Measurements from ENCODE around the gene PCDHAC1. TPM values are rescaled to one million over a fixed set of nuclear protein-coding genes. Genes with fewer than 3 reads are reported as not detected.

PCDHAC1 gene
- total RNA-seq, 2 experiments from 2014 or later = not detected

DNA sequence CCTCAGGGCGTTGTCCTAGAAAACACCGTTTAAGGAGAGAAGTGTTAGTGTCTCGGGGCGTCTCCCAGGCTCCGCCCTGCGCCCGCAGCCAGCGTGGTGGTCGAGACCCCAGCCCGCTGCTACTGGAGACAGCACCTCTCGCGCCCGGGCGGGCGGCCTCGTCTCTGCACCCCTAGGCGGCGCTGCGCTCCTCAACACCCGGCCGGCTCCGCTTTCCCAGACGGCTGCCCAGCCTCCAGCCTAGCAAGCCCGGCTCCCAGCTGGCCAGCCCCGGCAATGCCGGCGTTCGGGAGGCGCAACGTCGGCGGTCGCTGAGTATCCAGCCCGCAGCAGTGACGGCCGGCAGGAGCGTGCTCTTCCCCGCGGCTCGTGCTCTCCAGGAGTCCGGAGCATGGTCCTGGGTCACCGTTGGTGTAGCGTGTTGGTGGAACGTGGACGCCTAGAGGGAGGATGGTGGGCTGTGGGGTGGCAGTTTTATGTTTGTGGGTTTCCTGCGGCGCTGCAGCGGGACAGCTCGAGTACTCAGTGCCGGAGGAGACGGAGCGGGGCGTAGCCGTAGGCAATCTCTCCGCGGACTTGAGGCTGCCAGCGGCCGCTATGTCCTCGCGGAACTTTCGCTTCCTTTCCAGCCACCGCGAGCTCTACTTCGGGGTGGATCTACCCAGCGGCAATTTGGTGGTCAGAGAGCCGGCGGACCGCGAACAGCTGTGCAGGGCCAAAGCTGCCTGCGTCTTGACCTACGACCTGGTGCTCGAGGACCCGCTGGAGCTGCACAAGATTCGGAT, 536 bp downstream of the PCDHAC1 start:
- Histone ChIP-seq H3K79me2 (ENCODE audit: insufficient read depth, low read depth, low read length) (no peaks in the 10 kb centered on the region), H3K4me1 (ENCODE audit: insufficient read depth, low read length, poor library complexity, severe bottlenecking) (no peaks in the 10 kb centered on the region), H3K27ac (ENCODE audit: low read depth, low read length, poor library complexity, severe bottlenecking) (no peak overlapping the region), H2AFZ (ENCODE audit: low read length) (no peak overlapping the region), H3K36me3 (ENCODE audit: insufficient read depth, low read length) (no peaks in the 10 kb centered on the region), H4K20me1 (ENCODE audit: insufficient read depth, low read length) (no peaks in the 10 kb centered on the region), H3K9me2 (ENCODE audit: insufficient read depth, low read length) (no peaks in the 10 kb centered on the region), H3K9me3 (ENCODE audit: low read length) (no peaks in the 10 kb centered on the region), H3K4me3 (ENCODE audit: low read depth, low read length, poor library complexity, severe bottlenecking) (no peak overlapping the region), H3K4me2 (ENCODE audit: low read length) (no peak overlapping the region)
- intact Hi-C loops (cut with micrococcal nuclease; ENCODE audit: unreplicated experiment) = no loop called here
- ChIA-PET CTCF (ENCODE audit: unreplicated experiment) (no interaction called here), POLR2A (no interaction called here)
- BruUV-seq (replicated peaks) = no TSS peak
- no peak for TF ChIP-seq EZH2phosphoT487 (IDR thresholded peaks at IDR 0.05; ENCODE audit: borderline replicate concordance, low read depth, low read length)
- TF ChIP-seq, protein P1, sequence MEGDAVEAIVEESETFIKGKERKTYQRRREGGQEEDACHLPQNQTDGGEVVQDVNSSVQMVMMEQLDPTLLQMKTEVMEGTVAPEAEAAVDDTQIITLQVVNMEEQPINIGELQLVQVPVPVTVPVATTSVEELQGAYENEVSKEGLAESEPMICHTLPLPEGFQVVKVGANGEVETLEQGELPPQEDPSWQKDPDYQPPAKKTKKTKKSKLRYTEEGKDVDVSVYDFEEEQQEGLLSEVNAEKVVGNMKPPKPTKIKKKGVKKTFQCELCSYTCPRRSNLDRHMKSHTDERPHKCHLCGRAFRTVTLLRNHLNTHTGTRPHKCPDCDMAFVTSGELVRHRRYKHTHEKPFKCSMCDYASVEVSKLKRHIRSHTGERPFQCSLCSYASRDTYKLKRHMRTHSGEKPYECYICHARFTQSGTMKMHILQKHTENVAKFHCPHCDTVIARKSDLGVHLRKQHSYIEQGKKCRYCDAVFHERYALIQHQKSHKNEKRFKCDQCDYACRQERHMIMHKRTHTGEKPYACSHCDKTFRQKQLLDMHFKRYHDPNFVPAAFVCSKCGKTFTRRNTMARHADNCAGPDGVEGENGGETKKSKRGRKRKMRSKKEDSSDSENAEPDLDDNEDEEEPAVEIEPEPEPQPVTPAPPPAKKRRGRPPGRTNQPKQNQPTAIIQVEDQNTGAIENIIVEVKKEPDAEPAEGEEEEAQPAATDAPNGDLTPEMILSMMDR (conservative IDR thresholded peaks at IDR 0.05; ENCODE audit: low read length) = no peak
- DNase-seq (ENCODE audit: low spot score) = no peak

DNA sequence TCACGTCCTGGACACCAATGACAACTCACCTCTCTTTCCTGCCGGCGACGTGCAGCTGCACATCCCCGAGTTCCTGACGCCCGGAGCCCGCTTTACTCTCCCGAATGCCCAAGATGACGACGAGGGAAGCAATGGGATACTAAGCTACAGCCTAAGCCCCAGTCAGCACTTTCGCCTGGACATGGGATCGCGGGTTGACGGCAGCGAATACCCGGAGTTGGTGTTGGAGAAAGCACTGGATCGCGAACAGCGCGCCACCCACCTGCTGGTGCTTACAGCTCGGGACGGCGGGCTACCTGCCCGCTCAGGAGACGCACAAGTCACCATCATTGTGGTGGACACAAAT, 1.1 kb downstream of the PCDHAC1 start:
- no TSS peak for BruUV-seq (replicated peaks)
- ChIA-PET POLR2A (no interaction called here), CTCF (ENCODE audit: unreplicated experiment) (no interaction called here)
- no peak for DNase-seq (ENCODE audit: low spot score)
- no peaks in the 10 kb centered on the region for H4K20me1 ChIP-seq (ENCODE audit: insufficient read depth, low read length)
- H3K9me3 ChIP-seq (ENCODE audit: low read length) = no peaks in the 10 kb centered on the region
- H2AFZ ChIP-seq (ENCODE audit: low read length) = no peak overlapping the region
- no peaks in the 10 kb centered on the region for H3K36me3 ChIP-seq (ENCODE audit: insufficient read depth, low read length)
- H3K9me2 ChIP-seq (ENCODE audit: insufficient read depth, low read length) = no peaks in the 10 kb centered on the region
- H3K27ac ChIP-seq (ENCODE audit: low read depth, low read length, poor library complexity, severe bottlenecking) = no peak overlapping the region
- TF ChIP-seq, protein P1 (conservative IDR thresholded peaks at IDR 0.05; ENCODE audit: low read length) = no peak
- TF ChIP-seq EZH2phosphoT487 (IDR thresholded peaks at IDR 0.05; ENCODE audit: borderline replicate concordance, low read depth, low read length) = no peak
- no peak overlapping the region for H3K4me3 ChIP-seq (ENCODE audit: low read depth, low read length, poor library complexity, severe bottlenecking)
- H3K4me1 ChIP-seq (ENCODE audit: insufficient read depth, low read length, poor library complexity, severe bottlenecking) = no peaks in the 10 kb centered on the region
- no peaks in the 10 kb centered on the region for H3K79me2 ChIP-seq (ENCODE audit: insufficient read depth, low read depth, low read length)
- intact Hi-C loops (cut with micrococcal nuclease; ENCODE audit: unreplicated experiment) = no loop called here
- H3K4me2 ChIP-seq (ENCODE audit: low read length) = no peak overlapping the region

DNA sequence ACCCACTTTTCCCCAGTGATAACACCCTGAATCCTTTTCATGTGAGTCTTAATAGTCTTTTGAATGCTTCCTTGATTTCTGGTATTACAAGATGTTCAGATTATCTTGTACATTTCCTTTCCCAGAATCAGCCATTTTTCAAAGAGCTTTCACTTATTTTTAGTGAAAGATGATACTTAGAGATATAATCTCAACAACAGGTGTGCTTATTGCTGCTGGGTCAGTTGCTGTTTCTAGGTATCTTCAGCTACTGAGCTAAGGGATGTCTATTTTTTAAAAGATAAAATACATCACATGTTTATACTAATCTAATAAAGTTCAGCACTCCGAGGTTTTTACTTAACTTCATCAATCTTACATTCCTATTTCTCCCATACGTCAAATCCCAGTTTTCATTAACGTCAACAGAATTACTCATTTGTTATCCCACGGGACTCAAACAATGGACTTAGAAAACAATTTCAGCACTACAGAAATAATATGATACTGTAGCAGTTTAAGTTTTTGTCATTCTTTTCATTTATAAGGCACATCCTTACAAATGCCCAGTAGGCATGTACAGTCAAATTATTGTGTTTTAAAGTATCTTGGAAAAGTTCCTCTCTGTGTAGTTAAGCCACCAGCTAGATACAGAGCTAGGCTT, 9.0 kb downstream of the PCDHAC1 start:
- no peaks in the 10 kb centered on the region for H3K79me2 ChIP-seq (ENCODE audit: insufficient read depth, low read depth, low read length)
- no peaks in the 10 kb centered on the region for H3K9me3 ChIP-seq (ENCODE audit: low read length)
- CTCF ChIA-PET (ENCODE audit: unreplicated experiment) = no interaction called here
- TF ChIP-seq EZH2phosphoT487 (IDR thresholded peaks at IDR 0.05; ENCODE audit: borderline replicate concordance, low read depth, low read length) = no peak
- TF ChIP-seq, protein P1 (conservative IDR thresholded peaks at IDR 0.05; ENCODE audit: low read length) = no peak
- H2AFZ ChIP-seq (ENCODE audit: low read length) = no peak overlapping the region
- no peak overlapping the region for H3K4me2 ChIP-seq (ENCODE audit: low read length)
- H4K20me1 ChIP-seq (ENCODE audit: insufficient read depth, low read length) = no peaks in the 10 kb centered on the region
- no peak overlapping the region for H3K4me3 ChIP-seq (ENCODE audit: low read depth, low read length, poor library complexity, severe bottlenecking)
- H3K4me1 ChIP-seq (ENCODE audit: insufficient read depth, low read length, poor library complexity, severe bottlenecking) = no peaks in the 10 kb centered on the region
- intact Hi-C loops (cut with micrococcal nuclease; ENCODE audit: unreplicated experiment) = no loop called here
- POLR2A ChIA-PET = interaction anchor here (0.6 kb wide), 3 partner anchors 52 to 712 kb away, joined by 4 read pairs; no protein-coding TSS in a partner anchor
- H3K27ac ChIP-seq (ENCODE audit: low read depth, low read length, poor library complexity, severe bottlenecking) = no peak overlapping the region
- no peaks in the 10 kb centered on the region for H3K9me2 ChIP-seq (ENCODE audit: insufficient read depth, low read length)
- DNase-seq (ENCODE audit: low spot score) = no peak
- no peaks in the 10 kb centered on the region for H3K36me3 ChIP-seq (ENCODE audit: insufficient read depth, low read length)
- BruUV-seq (replicated peaks) = no TSS peak

All from OCI-LY7 (cell line).